HEK293 (cell line): ENCODE data around the gene CDKN3.

Experiments used
- BCL11A ChIP-seq: fragments of 450-650 bp; formaldehyde crosslinking; IDR thresholded peaks from 2 replicates; pipeline ENCODE4 v1.5.1; 2016; ENCODE audit warnings: low read depth, missing biosample characterization, missing genetic modification characterization
- CTCF ChIP-seq: fragments of 450-650 bp; formaldehyde crosslinking; IDR thresholded peaks from 2 replicates; pipeline ENCODE4 v1.5.1; 2016; ENCODE audit warnings: missing biosample characterization, missing genetic modification characterization
- FEZF1 ChIP-seq: fragments of 450-650 bp; formaldehyde crosslinking; IDR thresholded peaks from 2 replicates; pipeline ENCODE4 v1.5.1; 2016; ENCODE audit warnings: missing biosample characterization, missing genetic modification characterization
- REST ChIP-seq: fragments of 450-650 bp; formaldehyde crosslinking; IDR thresholded peaks from 2 replicates; pipeline ENCODE4 v1.5.1; 2016; ENCODE audit warnings: missing biosample characterization, missing genetic modification characterization
- ZBTB1 ChIP-seq: fragments of 450-650 bp; formaldehyde crosslinking; IDR thresholded peaks from 2 replicates; pipeline ENCODE4 v1.5.1; 2016; ENCODE audit warnings: missing biosample characterization, missing genetic modification characterization
- ZBTB11 ChIP-seq: fragments of 450-650 bp; formaldehyde crosslinking; conservative IDR thresholded peaks from 2 replicates; pipeline ENCODE4 v1.5.1; 2016; ENCODE audit warnings: low read depth, missing biosample characterization, missing genetic modification characterization
- ZBTB8A ChIP-seq: fragments of 450-650 bp; formaldehyde crosslinking; IDR thresholded peaks from 2 replicates; pipeline ENCODE4 v1.5.1; 2016; ENCODE audit warnings: missing biosample characterization, missing genetic modification characterization
- ZEB2 ChIP-seq: fragments of 450-650 bp; formaldehyde crosslinking; IDR thresholded peaks from 2 replicates; pipeline ENCODE4 v1.5.1; 2016; ENCODE audit warnings: missing biosample characterization, missing genetic modification characterization
- ZNF423 ChIP-seq: fragments of 450-650 bp; formaldehyde crosslinking; IDR thresholded peaks from 2 replicates; pipeline ENCODE4 v1.5.1; 2016; ENCODE audit warnings: missing biosample characterization, missing genetic modification characterization
- ZNF561 ChIP-seq: fragments of 450-650 bp; IDR thresholded peaks from 2 replicates; pipeline ENCODE4 v1.5.1; 2018; ENCODE audit warnings: missing biosample characterization, missing genetic modification characterization, borderline replicate concordance
- ZNF585B ChIP-seq: fragments of 450-650 bp; formaldehyde crosslinking; IDR thresholded peaks from 2 replicates; pipeline ENCODE4 v1.5.1; 2016; ENCODE audit warnings: missing biosample characterization, missing genetic modification characterization

GRCh38 chr14:54443981-54444380 lies 47.2 kb downstream of the CDKN3 start:
- TF ChIP-seq ZEB2 (tag by site-specific recombination) (no peak), ZBTB11 (tag by site-specific recombination) (no peak), ZNF423 (no peak), BCL11A (tag by site-specific recombination) (no peak), REST (tag by site-specific recombination) (no peak), FEZF1 (tag by site-specific recombination) (no peak), CTCF (tag by site-specific recombination) (no peak), ZBTB1 (tag by site-specific recombination) (no peak), ZNF585B (tag by site-specific recombination) (no peak), ZBTB8A (tag by site-specific recombination) (no peak), ZNF561 (tag by site-specific recombination) (no peak)
